Stimulated activated CD4-positive, alpha-beta T cell treated with anti-CD3 and anti-CD28 coated beads, Interleukin-2, amount 100 ng/mL, for 24 hours (primary cell): Measurements from ENCODE around the gene TBC1D8B.

Experiments used
- DNase-seq, 2 donors: peaks; one replicate each; pipeline ENCODE4 v3.0.0-alpha.2; 2020

Gene TBC1D8B

DNA sequence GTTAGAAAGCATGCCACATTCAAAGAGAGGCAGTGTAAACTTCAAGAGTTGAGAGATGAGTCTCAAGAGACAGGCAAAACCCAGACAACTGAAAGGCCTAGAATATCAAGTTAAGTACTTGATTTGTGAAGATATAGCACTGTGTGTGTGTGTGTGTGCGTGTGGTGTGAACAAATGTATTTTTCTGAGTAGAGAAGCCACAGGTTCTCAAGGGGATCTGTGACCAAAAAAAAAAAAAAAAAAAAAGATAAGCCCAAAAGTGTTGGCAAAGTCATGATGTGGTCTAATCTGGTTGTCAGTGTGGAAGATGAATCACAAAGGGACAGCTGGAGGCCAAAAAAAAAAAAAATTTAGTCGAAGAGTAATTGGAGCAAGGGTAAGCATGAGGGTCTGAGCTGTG is 96.8 kb downstream of the TBC1D8B start:
- DNase-seq = no peak

DNA sequence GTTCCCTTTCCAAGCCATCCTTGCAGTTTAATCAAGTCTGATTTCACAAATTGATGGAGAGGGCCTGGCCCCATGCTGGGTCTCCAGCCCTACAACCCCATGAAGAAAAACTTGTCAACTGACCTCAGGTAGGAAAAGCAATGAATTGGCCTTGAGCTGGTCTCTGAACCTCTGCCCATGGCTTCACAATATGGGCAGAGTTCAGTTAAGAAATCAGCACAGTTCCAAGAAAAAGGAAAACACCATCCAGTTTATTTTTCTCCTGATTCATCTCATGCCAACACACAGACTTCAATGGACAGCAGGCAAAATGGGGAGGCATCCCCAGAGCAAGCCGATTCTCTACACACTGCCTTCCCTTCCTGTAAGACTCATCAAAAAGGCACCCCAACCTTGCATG is 97.4 kb downstream of the TBC1D8B start:
- DNase-seq = no peak

DNA sequence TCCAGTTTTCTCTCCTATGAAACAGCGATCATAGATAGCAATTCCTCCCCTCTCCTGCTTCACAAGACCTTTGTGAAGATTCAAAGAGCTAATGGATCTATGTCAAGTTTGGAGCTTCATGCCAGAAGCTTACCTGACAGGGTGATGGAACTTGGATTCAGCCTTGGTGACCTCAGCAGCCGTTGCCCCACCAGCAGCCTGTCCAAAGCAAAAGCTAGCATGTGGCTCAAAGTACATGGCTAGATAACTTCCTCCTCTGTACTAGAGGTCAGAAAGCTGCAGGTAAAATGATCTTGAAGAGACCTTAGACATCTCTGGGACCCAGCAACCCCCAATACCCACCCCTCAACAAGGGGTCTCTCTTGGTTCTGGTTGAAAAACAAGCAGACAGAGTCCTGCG is 98.9 kb downstream of the TBC1D8B start:
- DNase-seq = no peak

DNA sequence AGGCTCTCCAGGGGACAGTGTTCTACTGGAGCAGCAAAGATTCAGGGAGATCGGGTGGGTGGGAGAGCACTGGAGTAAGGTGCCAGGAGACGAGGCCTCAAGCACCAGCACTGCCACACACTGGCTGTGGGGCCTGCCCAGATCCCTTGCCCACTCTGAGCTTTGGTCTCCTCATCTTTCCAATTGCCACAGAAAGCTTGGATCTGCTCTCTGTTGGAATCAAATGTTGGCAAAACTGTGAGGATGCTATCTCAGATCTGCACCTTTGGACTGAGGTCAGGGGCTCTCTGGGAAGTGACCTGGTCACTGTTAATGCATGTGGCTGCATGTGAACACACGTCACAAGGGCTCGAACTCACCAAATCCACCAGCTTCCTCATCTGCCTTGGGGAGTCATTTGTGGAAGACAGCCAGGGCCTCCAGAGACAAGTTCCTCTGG is 99.3 kb downstream of the TBC1D8B start:
- DNase-seq = no peak

DNA sequence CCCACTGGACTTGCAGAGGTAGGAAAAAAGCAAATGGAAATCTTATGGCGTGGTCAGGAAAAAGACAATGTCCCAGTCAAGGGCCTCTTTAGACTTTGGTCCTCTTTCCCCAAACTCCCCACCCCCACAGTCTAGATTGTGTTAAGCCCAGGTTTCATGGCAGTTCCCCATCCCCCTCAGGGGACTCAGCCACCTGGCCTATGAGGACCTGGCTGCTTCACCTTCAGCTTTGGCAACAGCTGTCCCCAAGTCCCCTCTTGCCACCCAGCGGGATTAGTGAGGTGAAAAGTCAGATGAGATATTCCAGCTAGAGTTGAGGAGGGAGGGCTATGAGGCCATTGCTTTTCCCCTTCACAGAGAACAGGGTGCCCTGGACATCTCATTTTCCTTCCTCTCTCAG is 100.2 kb downstream of the TBC1D8B start:
- DNase-seq = no peak

DNA sequence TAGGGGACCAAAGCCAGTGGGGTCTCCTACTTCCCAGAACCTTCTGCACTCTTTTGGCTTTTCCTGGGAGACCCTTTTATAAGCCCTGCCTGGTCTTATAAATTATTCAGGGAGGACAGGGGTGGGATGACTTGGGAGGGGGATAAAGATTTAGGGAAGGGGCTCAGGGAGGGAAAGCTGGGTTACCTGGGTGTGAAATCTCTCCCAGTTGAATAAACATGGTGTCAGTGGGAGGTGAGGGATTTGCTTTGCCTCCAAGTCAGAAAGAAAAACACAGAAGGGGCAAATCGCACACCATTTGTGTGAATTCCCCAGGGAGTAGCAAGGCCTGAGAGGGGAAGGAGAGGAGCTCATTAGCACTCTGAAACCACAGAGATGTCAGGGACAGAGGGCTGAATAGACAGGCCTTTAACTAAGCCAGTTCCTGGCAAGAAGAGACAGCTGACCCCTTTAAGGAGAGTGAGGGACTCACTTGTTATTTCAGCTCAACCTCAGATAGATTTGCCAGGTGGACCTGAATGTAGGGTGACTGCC is 100.9 kb downstream of the TBC1D8B start, which contains the start of gene RIPPLY1:
TSS of gene RIPPLY1 (minus strand) at position 51 of the 534 bp plus-strand sequence. CDS start 54 bp downstream, outside the sequence.
- DNase-seq = no peak

DNA sequence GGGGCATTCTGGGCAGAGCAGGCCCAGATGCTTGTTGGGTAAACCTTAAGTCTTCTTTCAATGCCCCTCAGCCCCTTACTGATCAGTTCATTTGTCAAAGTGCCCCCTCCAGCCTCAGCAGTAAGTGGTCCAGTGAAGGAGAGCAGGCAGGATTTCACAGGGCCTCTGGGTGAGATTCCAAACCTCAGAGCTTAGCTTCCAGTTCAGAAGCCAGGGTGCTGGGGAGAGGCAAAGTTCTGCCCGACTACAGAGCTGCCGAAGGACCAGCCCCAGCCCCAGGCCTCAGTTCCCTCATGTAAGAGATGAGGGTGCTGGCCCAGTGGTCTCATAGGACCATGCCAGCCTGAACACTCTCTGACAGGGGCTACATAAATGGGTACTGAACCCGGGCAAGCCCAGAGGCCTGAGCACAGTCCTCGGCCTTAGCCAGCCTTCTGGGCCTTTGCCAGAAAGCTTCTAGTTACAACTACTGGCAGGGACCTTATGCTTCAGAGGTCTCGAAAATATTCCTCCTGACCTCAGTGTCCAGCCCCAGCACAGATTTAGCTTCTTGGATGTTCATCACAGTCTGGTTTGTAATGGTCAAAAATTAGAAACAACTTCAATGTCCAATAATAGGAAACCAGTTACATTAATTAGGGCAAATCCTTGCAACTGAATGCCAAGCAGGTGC is 101.5 kb downstream of the TBC1D8B start:
- no peak for DNase-seq

DNA sequence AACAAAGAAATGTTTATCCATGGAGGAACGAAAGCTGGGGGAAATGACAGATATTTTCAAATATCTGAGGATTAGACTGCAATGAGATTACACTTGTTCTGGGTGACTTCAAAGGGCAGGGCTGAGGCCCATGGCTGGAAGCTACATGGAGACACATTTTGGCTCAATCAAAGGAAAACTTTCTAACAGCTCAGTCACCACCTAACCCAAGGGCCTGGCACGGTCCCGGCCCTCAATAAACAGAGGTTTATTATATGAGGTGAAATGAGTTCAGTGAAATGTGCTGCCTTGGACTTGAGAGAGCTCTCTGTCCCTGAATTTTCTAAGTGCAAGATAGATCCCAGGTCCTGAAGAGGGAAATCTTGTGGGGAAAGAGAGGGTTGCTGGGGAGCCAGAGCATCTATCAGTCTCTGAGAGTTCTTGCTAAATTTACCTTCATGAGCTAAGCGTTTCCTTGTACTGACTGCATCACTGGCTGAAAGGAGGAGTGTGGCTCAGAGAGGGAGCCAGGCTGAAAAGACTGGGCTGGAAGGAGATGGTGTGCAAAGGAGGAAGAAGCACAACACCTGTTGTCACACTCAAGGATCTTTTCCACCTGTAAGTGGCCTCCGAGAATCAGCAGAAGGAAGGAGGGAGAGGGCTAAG is 102.7 kb downstream of the TBC1D8B start:
- no peak for DNase-seq

DNA sequence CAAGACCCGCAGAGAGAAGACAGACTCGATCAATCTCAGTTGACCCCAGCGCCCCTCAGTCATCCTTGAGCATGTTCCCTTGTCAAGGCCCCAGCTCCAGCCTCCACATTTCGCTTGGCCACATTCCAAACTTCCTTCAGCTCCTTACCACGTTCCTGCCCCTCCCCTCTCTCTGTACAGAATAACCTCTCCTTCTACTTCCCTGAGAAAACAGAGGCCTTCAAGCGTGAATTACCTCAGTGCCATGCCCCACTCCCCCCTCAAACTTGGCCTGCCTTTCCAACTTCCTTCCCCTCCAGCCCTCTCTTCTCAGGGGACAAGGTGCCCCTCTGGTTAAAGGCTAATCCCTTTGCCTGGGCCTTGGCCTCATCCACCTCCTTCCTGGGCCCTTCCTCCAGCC is 103.9 kb downstream of the TBC1D8B start:
- DNase-seq = no peak

DNA sequence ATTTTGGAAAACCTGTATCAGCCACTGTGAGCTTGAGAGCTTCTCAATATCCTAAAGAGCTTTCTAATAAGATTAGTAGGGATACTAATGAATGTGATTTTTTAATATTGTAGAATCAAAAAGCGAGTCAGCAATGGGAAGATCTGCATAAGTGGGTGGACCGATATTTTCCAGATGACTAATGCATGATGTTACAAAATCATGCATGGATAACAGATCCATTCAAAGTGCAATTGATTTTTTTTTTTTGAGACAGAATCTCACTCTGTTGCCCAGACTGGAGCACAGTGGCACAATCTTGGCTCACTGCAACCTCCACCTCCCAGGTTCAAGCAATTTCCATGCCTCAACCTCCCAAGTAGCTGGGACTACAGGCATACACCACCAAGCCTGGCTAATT is 110.4 kb downstream of the TBC1D8B start:
- no peak for DNase-seq

DNA sequence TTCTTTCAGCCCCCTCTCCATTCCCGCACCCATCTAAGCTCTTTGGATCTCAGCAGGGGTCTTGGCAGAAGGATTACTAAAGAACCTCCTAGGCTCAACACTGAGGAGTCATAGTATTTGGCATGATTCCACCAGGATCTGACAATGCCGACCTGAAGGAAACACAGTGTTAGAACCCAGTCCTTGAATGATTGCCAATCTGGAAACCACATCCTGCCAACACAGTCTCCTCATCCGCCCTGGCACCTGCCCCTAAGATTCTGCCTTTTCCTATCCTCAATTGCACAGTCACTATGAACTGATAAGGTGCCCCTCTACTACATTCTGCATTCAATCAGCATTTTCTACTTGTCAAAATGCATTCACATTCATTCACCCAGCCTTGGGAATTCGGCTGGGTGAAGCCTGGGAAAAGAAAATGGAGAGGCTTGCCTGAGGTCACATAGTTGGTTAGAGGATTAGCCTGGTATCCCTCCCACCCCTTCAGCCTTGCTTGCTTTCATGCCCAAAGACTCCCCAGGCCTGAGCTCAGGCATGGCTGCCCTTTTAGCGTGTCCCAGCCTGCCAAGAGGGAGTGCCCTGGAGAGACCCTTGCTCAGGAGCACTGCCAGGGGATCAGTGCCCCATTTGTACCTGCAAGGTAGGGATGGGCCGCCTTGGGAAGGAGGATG is 115.5 kb downstream of the TBC1D8B start:
- no peak for DNase-seq

DNA sequence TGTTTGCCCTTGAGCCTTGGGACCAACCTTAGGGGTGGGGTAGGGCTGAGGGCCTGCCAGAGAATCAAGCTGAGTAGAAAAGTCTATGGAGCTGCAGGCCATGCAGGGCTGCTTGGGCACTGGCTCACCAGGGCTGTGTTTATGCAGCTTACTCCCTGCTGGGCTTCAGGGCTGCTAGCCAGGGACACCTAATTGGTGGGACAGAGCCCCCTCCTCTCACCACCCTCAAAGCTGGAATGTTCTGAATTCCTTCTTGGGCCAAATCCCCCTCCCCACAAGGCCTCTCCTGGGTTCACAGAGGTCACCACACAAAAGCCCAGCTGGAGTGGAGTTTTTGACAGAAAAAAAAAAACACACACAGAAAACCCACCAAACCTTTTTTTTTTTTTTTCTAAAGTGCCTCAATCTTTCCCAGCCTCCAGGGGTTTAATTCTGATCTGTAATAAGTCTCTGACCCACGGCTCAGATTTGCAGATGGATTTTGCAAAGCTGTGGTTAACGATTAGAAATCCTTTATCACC is 117.5 kb downstream of the TBC1D8B start, which contains the start of gene CLDN2:
TSS of gene CLDN2 (plus strand) at position 471 of the 521 bp plus-strand sequence. CDS start 7,827 bp downstream, outside the sequence.
- DNase-seq = no peak

DNA sequence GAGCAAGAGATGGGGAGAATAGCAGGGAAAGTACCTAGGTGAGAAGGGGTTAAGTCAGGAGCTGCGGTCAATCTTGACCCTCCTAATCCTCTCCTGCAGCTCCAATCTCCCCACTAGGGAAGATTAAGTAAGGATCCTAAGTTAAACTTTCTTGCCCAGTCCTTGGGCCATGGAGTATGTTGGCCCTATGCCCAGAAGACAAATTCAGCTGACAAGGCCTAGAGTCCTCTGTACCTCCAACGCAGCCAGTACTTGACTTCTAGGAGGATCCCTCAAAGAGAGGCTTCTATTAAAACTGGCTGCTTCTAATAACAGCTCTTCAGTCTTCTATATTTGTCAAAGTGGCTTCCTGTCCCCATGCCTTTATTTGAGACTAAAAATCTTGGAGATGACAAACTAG is 119.2 kb downstream of the TBC1D8B start:
- DNase-seq = no peak
